Measurements from ENCODE around the gene CTNNA3.
"Not testable (repeated sequence)": the region's sequence is repeated elsewhere in the genome, so short reads cannot be mapped to it uniquely, and the experiment has no call there.

GRCh38 chr10:67530990-67531389 lies 165.0 kb downstream of the CTNNA3 start:
- TF ChIP-seq CTCF (IDR thresholded peaks at IDR 0.05; ENCODE audit: low read depth, low read length, poor library complexity, severe bottlenecking); EZH2phosphoT487 (IDR thresholded peaks at IDR 0.05; ENCODE audit: borderline replicate concordance, low read length): not testable (repeated sequence)

Data from DOHH2 (cell line).